Right lobe of liver (tissue), 6 donors: Measurements from ENCODE around the gene BORCS8. TPM values are rescaled to one million over a fixed set of nuclear protein-coding genes. Genes with fewer than 3 reads are reported as not detected.

Experiments
- ATAC-seq, 4 donors: fragments of 200-7000 bp; cut with Tn5 transposase; one replicate each; pipeline ENCODE4 v1.9.1; 2020; ENCODE audit warnings: mild to moderate bottlenecking in 4 of 4, moderate library complexity in 4 of 4
- DNase-seq, 3 donors: peaks; one replicate each; pipeline ENCODE4 v3.0.0-alpha.2; 2020
- H3K27ac ChIP-seq, 3 donors: fragments of 200-600 bp; one replicate each; pipeline ENCODE4 v1.8.0; 2022
- H3K27me3 ChIP-seq, 2 donors: fragments of 200-600 bp; one replicate each; pipeline ENCODE4 v1.8.0; 2022
- H3K36me3 ChIP-seq, 4 donors: fragments of 200-600 bp; sonication (generic) in 1 of 4; one replicate each; pipeline versions ENCODE4 v1.5.1 to v1.8.0; 2017 to 2022; ENCODE audit warnings: control low read depth in 1 of 4
- H3K4me1 ChIP-seq, 4 donors: fragments of 200-600 bp; sonication (generic) in 1 of 4; one replicate each; pipeline versions ENCODE4 v1.5.1 to v1.8.0; 2017 to 2022; ENCODE audit warnings: control low read depth in 1 of 4
- H3K4me3 ChIP-seq, 3 donors: fragments of 200-600 bp; one replicate each; pipeline ENCODE4 v1.8.0; 2022
- H3K9me3 ChIP-seq, 4 donors: fragments of 200-600 bp; sonication (generic) in 1 of 4; one replicate each; pipeline versions ENCODE4 v1.5.1 to v1.8.0; 2017 to 2022; ENCODE audit warnings: control low read depth in 1 of 4
- CTCF ChIP-seq, 4 donors: fragments of 200-600 bp in 3 of 4; fragments of 450-650 bp in 1 of 4; IDR thresholded peaks; one replicate each; pipeline versions ENCODE4 v1.5.1 to v1.8.0; 2016 to 2022; ENCODE audit warnings: antibody characterized with exemption in 4 of 4, mild to moderate bottlenecking in 2 of 4
- POLR2A ChIP-seq: fragments of 450-650 bp; IDR thresholded peaks from one replicate; pipeline ENCODE4 v1.6.1; 2017; ENCODE audit warnings: antibody characterized with exemption, mild to moderate bottlenecking
- WGBS: methylation state at CpG from one replicate; pipeline ENCODE4 v1.1.6; 2018; ENCODE audit warnings: low coverage, low lambda C conversion rate; ENCODE audit not compliant: insufficient coverage; ENCODE audit errors: missing lambda C conversion rate; 5-methylcytosine and 5-hydroxymethylcytosine counted together
- intact Hi-C, 2 donors: fragments of 100-400 bp; cut with DNase I; formaldehyde crosslinking; loops; one replicate each; pipeline versions ENCODE4 v1.11.2 to v1.14.1; 2022
- total RNA-seq, 6 experiments: library from RNA; depleted of rRNA in 2 of 6; stranded (reverse); fragments of >200 nt in 2 of 6; fragmentation: NEBNext Ultra II Directional in 3 of 6; extraction: Animal tissue kit (Norgen Biotek cat#: 25700) in 3 of 6; gene quantifications; one replicate each; pipeline versions ENCODE4 v1.1.0 to v1.2.4, GENCODE V29; 2016 to 2023
- donor health status: DM: no; HTN: yes; CAD: no.
- donor health status: DM: no; HTN: no; CAD: no.
- donor health status: DM: no; HTN: no; CAD: no.
- donor health status: DM: no; HTN: yes; CAD: no.
- donor health status: DM: no; HTN: yes; CAD: no.

Gene BORCS8
- total RNA-seq, 6 experiments from 2014 or later, result 6.0 to 12.2 (median 9.8) TPM

- ATAC-seq (no peak), DNase-seq (no peak)
- H3K36me3 ChIP-seq, result no peaks in the 10 kb centered on the region
- H3K9me3 ChIP-seq, result peaks cover 0 to 3% (median 0%) of the 10 kb centered on the region in 4 donors
- intact Hi-C loops, result no loop called here
- 70% methylated on average over 3 of the region's 3 CpGs for WGBS
- peaks cover 0 to 10% (median 3%) of the 10 kb centered on the region in 4 donors for H3K4me1 ChIP-seq
- TF ChIP-seq CTCF (IDR thresholded peaks at IDR 0.05) (no peak), POLR2A (no peak)
- no peak overlapping the region for H3K4me3 ChIP-seq
- H3K27me3 ChIP-seq, result no peaks in the 10 kb centered on the region
- no peak overlapping the region for H3K27ac ChIP-seq
Observed at GRCh38 chr19:19229701-19230100, 37.7 kb upstream of the BORCS8 start.

- Histone ChIP-seq H3K27ac (no peak overlapping the region), H3K36me3 (no peaks in the 10 kb centered on the region), H3K9me3 (no peaks in the 10 kb centered on the region), H3K4me3 (no peak overlapping the region), H3K27me3 (no peaks in the 10 kb centered on the region), H3K4me1 (peaks cover 0 to 10% (median 3%) of the 10 kb centered on the region in 4 donors)
- intact Hi-C loops, result no loop called here
- TF ChIP-seq POLR2A (no peak), CTCF (IDR thresholded peaks at IDR 0.05) (no peak)
- WGBS, result no CpG with 5 or more reads among the region's 4 CpGs
- no peak for DNase-seq
- ATAC-seq, result no peak
Observed at GRCh38 chr19:19227217-19227616, 35.3 kb upstream of the BORCS8 start.

- H3K4me3 ChIP-seq, result no peak overlapping the region
- no peaks in the 10 kb centered on the region for H3K9me3 ChIP-seq
- H3K27me3 ChIP-seq, result no peaks in the 10 kb centered on the region
- intact Hi-C loops, result no loop called here
- H3K36me3 ChIP-seq, result no peaks in the 10 kb centered on the region
- ATAC-seq (no peak), DNase-seq (no peak)
- peaks cover 0 to 10% (median 3%) of the 10 kb centered on the region in 4 donors for H3K4me1 ChIP-seq
- no peak overlapping the region for H3K27ac ChIP-seq
- WGBS, result 58% methylated on average over 4 of the region's 10 CpGs
- TF ChIP-seq CTCF (IDR thresholded peaks at IDR 0.05) (no peak), POLR2A (no peak)
Observed at GRCh38 chr19:19226663-19227062, 34.7 kb upstream of the BORCS8 start.

GRCh38 chr19:19226204-19226603 is 34.3 kb upstream of the BORCS8 start:
- TF ChIP-seq POLR2A (no peak), CTCF (IDR thresholded peaks at IDR 0.05) (no peak)
- Histone ChIP-seq H3K9me3 (no peaks in the 10 kb centered on the region), H3K27ac (no peak overlapping the region), H3K36me3 (no peaks in the 10 kb centered on the region), H3K4me3 (no peak overlapping the region), H3K4me1 (peaks cover 0 to 10% (median 3%) of the 10 kb centered on the region in 4 donors), H3K27me3 (no peaks in the 10 kb centered on the region)
- no peak for ATAC-seq
- WGBS, result 40% methylated on average over 1 of the region's 5 CpGs
- intact Hi-C loops, result no loop called here
- no peak for DNase-seq
